G401 (cell line): ENCODE results near the gene H2AZ2. TPM values are rescaled to one million over a fixed set of nuclear protein-coding genes. Genes with fewer than 3 reads are reported as not detected.
"Not testable (repeated sequence)": the region's sequence is repeated elsewhere in the genome, so short reads cannot be mapped to it uniquely, and the experiment has no call there.

Source experiments
- DNase-seq: peaks from one replicate; pipeline ENCODE4 v3.0.0-alpha.2; 2015; ENCODE audit warnings: low spot score
- in situ Hi-C: cut with HindIII; loops from 2 replicates; pipeline ENCODE4 v1.10.0; 2016; ENCODE audit warnings: low sequenced_read_pairs, mixed read lengths
- total RNA-seq: library from RNA; depleted of rRNA; stranded (reverse); fragments of >200 nt; shearing (Covaris generic); gene quantifications from 2 replicates; pipeline ENCODE4 v1.2.3, GENCODE V29; 2014

The H2AZ2 gene
- total RNA-seq, 1 experiment from 2014 or later: 379 TPM

- no peak for DNase-seq
- in situ Hi-C loops: no loop called here
These were observed 20.3 kb downstream of the H2AZ2 start for GRCh38 chr7:44827567-44827966.

GRCh38 chr7:44824894-44825526 lies 22.9 kb downstream of the H2AZ2 start:
- DNase-seq: no peak
- in situ Hi-C loops: no loop called here

GRCh38 chr7:44823255-44823781 lies 24.6 kb downstream of the H2AZ2 start:
- in situ Hi-C loops: no loop called here

GRCh38 chr7:44819292-44819691 lies 28.6 kb downstream of the H2AZ2 start:
- in situ Hi-C loops: no loop called here
- no peak for DNase-seq

More at GRCh38 chr7:44823255-44823781, 24.6 kb downstream of the H2AZ2 start:
- no peak for DNase-seq

GRCh38 chr7:44814919-44815318 lies 33.0 kb downstream of the H2AZ2 start:
- in situ Hi-C loops: no loop called here
- no peak for DNase-seq

- in situ Hi-C loops: no loop called here
These were observed 36.3 kb downstream of the H2AZ2 start for GRCh38 chr7:44811571-44811970.

GRCh38 chr7:44811093-44811492 lies 36.8 kb downstream of the H2AZ2 start:
- in situ Hi-C loops: no loop called here
- DNase-seq: no peak

More at GRCh38 chr7:44811571-44811970, 36.3 kb downstream of the H2AZ2 start:
- no peak for DNase-seq

- DNase-seq: no peak
- in situ Hi-C loops: no loop called here
These were observed 38.9 kb downstream of the H2AZ2 start for GRCh38 chr7:44808914-44809393.

- in situ Hi-C loops: no loop called here
These were observed 41.9 kb downstream of the H2AZ2 start for GRCh38 chr7:44805950-44806349.

GRCh38 chr7:44803828-44804519 lies 43.9 kb downstream of the H2AZ2 start:
- DNase-seq, in situ Hi-C loops: not testable (repeated sequence)

More at GRCh38 chr7:44805950-44806349, 41.9 kb downstream of the H2AZ2 start:
- peak; percentile 25 for DNase-seq

- no peak for DNase-seq
- in situ Hi-C loops: no loop called here
These were observed 45.4 kb downstream of the H2AZ2 start for GRCh38 chr7:44802418-44803025.

- no peak for DNase-seq
- in situ Hi-C loops: no loop called here
These were observed 46.0 kb downstream of the H2AZ2 start for GRCh38 chr7:44801890-44802289.

GRCh38 chr7:44799939-44800338 lies 47.9 kb downstream of the H2AZ2 start:
- in situ Hi-C loops: no loop called here

GRCh38 chr7:44798649-44799305 lies 49.1 kb downstream of the H2AZ2 start:
- in situ Hi-C loops: no loop called here
- DNase-seq: no peak

More at GRCh38 chr7:44799939-44800338, 47.9 kb downstream of the H2AZ2 start:
- DNase-seq: no peak

- in situ Hi-C loops: no loop called here
- peak; percentile 92 for DNase-seq
These were observed 50.3 kb downstream of the H2AZ2 start for GRCh38 chr7:44797329-44798258.

GRCh38 chr7:44796504-44797328 lies 51.2 kb downstream of the H2AZ2 start, which contains the start of gene PPIA:
TSS of gene PPIA (plus strand) at chr7:44796681. CDS start at chr7:44796725, 44 bp downstream.
- DNase-seq: peak; percentile 96
- in situ Hi-C loops: no loop called here

- DNase-seq: peak; percentile 70
- in situ Hi-C loops: no loop called here
These were observed 51.8 kb downstream of the H2AZ2 start for GRCh38 chr7:44796034-44796503.
